Measurements from ENCODE around the gene UBE2J2. TPM values are rescaled to one million over a fixed set of nuclear protein-coding genes. Genes with fewer than 3 reads are reported as not detected.

UBE2J2 gene
- total RNA-seq, 1 donor from 2014 or later: 49.3 TPM

GRCh38 chr1:1228596-1229321 lies 44.9 kb downstream of the UBE2J2 start:
- no peak for DNase-seq (ENCODE audit: low read depth)
- no peak overlapping the region for H3K4me3 ChIP-seq (ENCODE audit: low read depth, low read length)
- no peak for TF ChIP-seq CTCF (conservative IDR thresholded peaks at IDR 0.05; ENCODE audit: low read depth, low read length)

GRCh38 chr1:1228187-1228586 lies 45.5 kb downstream of the UBE2J2 start:
- no peak for DNase-seq (ENCODE audit: low read depth)
- no peak for TF ChIP-seq CTCF (conservative IDR thresholded peaks at IDR 0.05; ENCODE audit: low read depth, low read length)
- no peak overlapping the region for H3K4me3 ChIP-seq (ENCODE audit: low read depth, low read length)

GRCh38 chr1:1227386-1227785 lies 46.3 kb downstream of the UBE2J2 start:
- no peak for DNase-seq (ENCODE audit: low read depth)
- no peak overlapping the region for H3K4me3 ChIP-seq (ENCODE audit: low read depth, low read length)
- no peak for TF ChIP-seq CTCF (conservative IDR thresholded peaks at IDR 0.05; ENCODE audit: low read depth, low read length)

- TF ChIP-seq CTCF (conservative IDR thresholded peaks at IDR 0.05; ENCODE audit: low read depth, low read length): no peak
- no peak overlapping the region for H3K4me3 ChIP-seq (ENCODE audit: low read depth, low read length)
- DNase-seq (ENCODE audit: low read depth): no peak
Observed at GRCh38 chr1:1226566-1227362, 46.9 kb downstream of the UBE2J2 start.

- H3K4me3 ChIP-seq (ENCODE audit: low read depth, low read length): no peak overlapping the region
- DNase-seq (ENCODE audit: low read depth): no peak
- no peak for TF ChIP-seq CTCF (conservative IDR thresholded peaks at IDR 0.05; ENCODE audit: low read depth, low read length)
Observed at GRCh38 chr1:1225913-1226312, 47.7 kb downstream of the UBE2J2 start.

- no peak for DNase-seq (ENCODE audit: low read depth)
- no peak overlapping the region for H3K4me3 ChIP-seq (ENCODE audit: low read depth, low read length)
- TF ChIP-seq CTCF (conservative IDR thresholded peaks at IDR 0.05; ENCODE audit: low read depth, low read length): no peak
Observed at GRCh38 chr1:1225238-1225845, 48.3 kb downstream of the UBE2J2 start.
